Bronchus fibroblast of lung (primary cell): ENCODE measurements around the gene BDH1. TPM values are rescaled to one million over a fixed set of nuclear protein-coding genes. Genes with fewer than 3 reads are reported as not detected.

Source experiments
- total RNA-seq: library from RNA; depleted of rRNA; stranded (reverse); fragments of >200 nt; gene quantifications from 2 replicates; pipeline ENCODE4 v1.2.3, GENCODE V29; 2015

Gene BDH1
- total RNA-seq = 10.1 and 13.6 TPM in 2 replicates

GRCh38 chr3:197555281-197556261 lies at the start of gene BDH1:
BDH1 (minus strand) TSS chr3:197555968; CDS start chr3:197546443, 9,525 bp downstream.

Other genes starting within 250 kb of the BDH1 start
- gene RUBCN, start 180.9 kb upstream of the BDH1 start, total RNA-seq = 16.0 and 22.0 TPM in 2 replicates
- 17.7 and 22.0 TPM in 2 replicates for gene FYTTD1, start 193.9 kb upstream of the BDH1 start, total RNA-seq
- gene LRCH3, start 235.3 kb upstream of the BDH1 start, total RNA-seq = 11.6 and 14.0 TPM in 2 replicates